HUES48 (cell line): Measurements from ENCODE around the gene SPEM2.
A peak's percentile ranks its signal among the peaks of the same experiment; 100 is the strongest.

Experiments
- H3K27ac ChIP-seq: one replicate; pipeline ENCODE4 v1.7.0; 2013; ENCODE audit warnings: low read depth, low read length, inconsistent platforms
- H3K27me3 ChIP-seq: 2 replicates; pipeline ENCODE4 v1.6.1; 2013; ENCODE audit warnings: mild to moderate bottlenecking, low read length; ENCODE audit not compliant: control insufficient read depth, insufficient read depth
- H3K36me3 ChIP-seq: 2 replicates; pipeline ENCODE4 v1.6.1; 2013; ENCODE audit warnings: low read length; ENCODE audit not compliant: control insufficient read depth, insufficient read depth
- H3K4me1 ChIP-seq: 2 replicates; pipeline ENCODE4 v1.6.1; 2013; ENCODE audit warnings: mild to moderate bottlenecking, low read length; ENCODE audit not compliant: control insufficient read depth, insufficient read depth
- H3K4me3 ChIP-seq: 2 replicates; pipeline ENCODE4 v1.5.1; 2013; ENCODE audit warnings: mild to moderate bottlenecking, low read depth, low read length
- H3K9ac ChIP-seq: 2 replicates; pipeline ENCODE4 v1.6.1; 2013; ENCODE audit warnings: mild to moderate bottlenecking, low read depth, low read length, moderate library complexity
- H3K9me3 ChIP-seq: 2 replicates; pipeline ENCODE4 v1.6.1; 2013; ENCODE audit warnings: low read length; ENCODE audit not compliant: control insufficient read depth, insufficient read depth

SPEM2 gene

DNA sequence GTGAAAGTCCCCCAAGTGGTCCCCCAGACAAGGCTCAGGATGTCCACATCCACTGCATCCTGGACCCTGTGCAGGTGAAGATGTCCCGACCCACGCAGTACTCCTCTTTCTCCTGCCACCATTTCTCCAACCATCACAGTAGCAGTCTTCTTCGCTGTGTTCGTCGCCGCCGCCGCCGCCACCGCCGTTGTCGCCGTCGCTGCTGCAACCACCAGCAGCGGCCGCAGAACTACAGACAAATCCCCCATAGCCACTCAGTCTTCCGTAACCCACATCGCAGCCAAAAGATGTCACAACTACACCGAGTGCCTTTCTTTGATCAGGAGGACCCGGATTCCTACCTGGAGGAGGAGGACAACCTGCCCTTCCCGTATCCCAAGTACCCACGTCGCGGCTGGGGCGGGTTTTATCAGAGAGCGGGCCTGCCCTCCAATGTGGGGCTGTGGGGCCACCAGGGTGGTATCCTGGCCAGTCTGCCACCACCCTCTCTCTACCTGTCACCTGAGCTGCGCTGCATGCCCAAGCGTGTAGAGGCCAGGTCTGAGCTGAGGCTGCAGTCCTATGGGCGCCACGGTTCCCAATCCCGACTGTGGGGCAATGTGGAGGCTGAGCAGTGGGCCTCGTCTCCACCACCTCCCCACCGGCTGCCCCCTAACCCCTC is 917 bp downstream of the SPEM2 start:
- H3K9ac ChIP-seq, result no peak overlapping the region
- H3K4me3 ChIP-seq, result no peak overlapping the region

DNA sequence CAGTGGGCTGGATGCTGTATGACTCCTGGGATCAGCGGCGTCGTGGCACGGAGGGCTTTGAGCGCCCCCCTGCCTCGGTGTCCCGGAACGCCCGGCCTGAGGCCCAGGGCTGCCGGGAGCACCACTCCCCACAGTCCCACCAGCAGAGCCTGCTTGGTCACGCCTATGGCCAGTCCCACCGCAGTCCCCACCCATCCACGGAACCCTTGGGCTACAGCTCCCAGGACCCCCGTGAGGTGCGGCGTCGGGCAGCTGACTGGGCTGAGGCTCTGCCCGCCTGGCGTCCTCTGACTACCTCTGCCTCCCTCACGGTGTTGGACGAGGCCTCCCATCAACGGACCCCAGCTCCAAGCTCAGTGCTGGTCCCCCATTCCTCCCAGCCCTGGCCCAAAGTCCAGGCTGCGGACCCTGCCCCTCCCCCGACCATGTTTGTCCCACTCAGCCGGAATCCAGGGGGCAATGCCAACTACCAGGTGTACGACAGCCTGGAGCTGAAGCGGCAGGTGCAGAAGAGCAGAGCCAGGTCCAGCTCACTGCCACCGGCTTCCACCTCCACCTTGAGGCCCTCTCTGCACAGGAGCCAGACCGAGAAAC is 1.6 kb downstream of the SPEM2 start:
- Histone ChIP-seq H3K27ac (no peak overlapping the region), H3K4me1 (no peaks in the 10 kb centered on the region), H3K4me3 (no peak overlapping the region), H3K36me3 (no peaks in the 10 kb centered on the region), H3K9me3 (no peaks in the 10 kb centered on the region), H3K9ac (no peak overlapping the region), H3K27me3 (no peaks in the 10 kb centered on the region)

More for the DNA sequence above, 917 bp downstream of the SPEM2 start:
- no peaks in the 10 kb centered on the region for H3K27me3 ChIP-seq
- no peak overlapping the region for H3K27ac ChIP-seq
- H3K4me1 ChIP-seq, result no peaks in the 10 kb centered on the region
- H3K9me3 ChIP-seq, result no peaks in the 10 kb centered on the region
- no peaks in the 10 kb centered on the region for H3K36me3 ChIP-seq

DNA sequence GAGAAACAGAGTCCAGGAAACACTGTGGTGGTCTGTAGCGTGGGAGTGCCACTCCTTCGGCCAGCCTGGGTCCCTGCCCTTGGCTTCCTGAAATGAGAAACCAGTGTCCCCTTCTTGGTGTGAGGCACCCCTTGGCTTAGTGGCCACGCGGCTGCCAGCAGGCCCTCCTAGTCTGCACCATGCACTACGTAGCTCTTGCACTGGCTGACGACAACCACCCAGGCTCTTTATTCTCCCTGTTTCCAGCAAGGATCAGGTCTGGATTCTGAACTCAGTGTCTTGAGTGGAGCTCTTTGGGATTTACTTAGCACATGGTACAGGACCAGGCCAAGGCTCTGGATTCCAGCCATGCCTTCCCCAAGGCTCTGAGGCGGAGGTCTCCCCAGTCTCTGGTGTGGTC is 2.1 kb downstream of the SPEM2 start:
- Histone ChIP-seq H3K27ac (no peak overlapping the region), H3K36me3 (no peaks in the 10 kb centered on the region), H3K9me3 (no peaks in the 10 kb centered on the region), H3K4me1 (no peaks in the 10 kb centered on the region), H3K4me3 (no peak overlapping the region), H3K9ac (no peak overlapping the region), H3K27me3 (no peaks in the 10 kb centered on the region)

DNA sequence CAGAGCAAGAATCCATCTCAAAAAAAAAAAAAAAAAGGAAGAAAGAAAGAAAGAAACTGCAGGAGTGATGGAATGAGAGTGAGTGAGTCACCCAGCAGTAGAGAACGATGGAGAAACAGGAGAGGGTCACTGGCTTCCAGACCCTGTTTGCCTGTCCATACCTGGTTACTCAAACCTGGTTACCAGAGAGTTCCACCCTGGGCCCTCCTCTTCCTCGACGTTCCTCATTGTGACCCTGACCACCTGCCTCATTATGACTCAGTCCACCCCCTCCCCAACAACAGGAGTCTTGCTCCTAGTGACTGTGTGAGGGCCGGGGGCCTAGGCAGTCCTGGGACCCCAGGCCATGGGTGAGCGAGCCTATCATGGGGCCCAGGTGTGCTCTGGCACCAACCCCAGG is 3.1 kb downstream of the SPEM2 start, which contains the start of gene SPEM3:
Gene SPEM3, plus strand, starts transcription at position 301 of the 400 bp plus-strand sequence. Its CDS starts 46 bp downstream, at position 347.
- H3K4me1 ChIP-seq, result no peaks in the 10 kb centered on the region
- H3K9ac ChIP-seq, result no peak within 1 kb of the TSS
- no peaks in the 10 kb centered on the region for H3K27me3 ChIP-seq
- H3K9me3 ChIP-seq, result no peaks in the 10 kb centered on the region
- H3K4me3 ChIP-seq, result no peak within 1 kb of the TSS
- no peaks in the 10 kb centered on the region for H3K36me3 ChIP-seq
- H3K27ac ChIP-seq, result no peak within 1 kb of the TSS

DNA sequence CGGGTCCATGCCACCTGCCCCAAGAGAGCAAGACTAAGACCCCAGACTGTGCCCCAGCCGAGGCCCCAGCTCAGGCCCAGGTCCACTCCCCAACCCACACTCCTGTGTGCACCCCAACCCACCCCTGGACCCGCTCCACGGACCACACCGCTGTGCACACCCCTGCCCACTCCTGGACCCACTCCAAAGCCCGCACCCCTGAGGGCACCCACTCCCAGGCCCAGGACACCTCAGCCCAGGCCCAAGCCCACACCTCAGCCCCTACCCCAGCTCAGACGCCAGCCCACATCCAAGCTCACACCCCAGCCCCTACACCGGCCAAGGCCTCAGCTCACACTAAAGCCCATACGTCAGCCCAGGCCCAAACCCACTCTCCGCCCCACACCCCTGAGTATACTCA is 4.3 kb downstream of the SPEM2 start:
- Histone ChIP-seq H3K27me3 (no peaks in the 10 kb centered on the region), H3K36me3 (no peaks in the 10 kb centered on the region), H3K27ac (no peak overlapping the region), H3K4me3 (no peak overlapping the region), H3K9me3 (no peaks in the 10 kb centered on the region), H3K9ac (no peak overlapping the region), H3K4me1 (no peaks in the 10 kb centered on the region)

DNA sequence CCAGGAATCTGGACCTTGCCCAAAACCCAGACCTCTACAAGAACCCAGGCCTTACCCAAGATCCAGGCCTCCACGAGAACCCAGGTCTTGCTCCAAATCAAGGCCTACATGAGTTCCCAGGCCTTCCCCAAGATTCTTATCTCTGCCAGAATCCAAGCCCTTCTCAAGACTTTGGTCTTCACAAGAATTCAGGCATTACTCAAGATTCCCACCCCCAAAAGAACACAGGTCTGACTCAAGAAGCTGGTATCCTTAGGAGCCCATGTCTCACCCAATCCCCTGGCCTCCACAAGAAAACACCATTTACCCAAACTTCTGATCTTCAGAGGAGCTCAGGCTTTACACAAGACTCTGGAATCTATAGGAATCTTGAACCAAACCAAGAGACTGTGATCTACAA is 5.8 kb downstream of the SPEM2 start:
- Histone ChIP-seq H3K9ac (no peak overlapping the region), H3K4me1 (peaks cover 3% of the 10 kb centered on the region; the same call in 1 of the 2 replicates), H3K4me3 (no peak overlapping the region), H3K27ac (no peak overlapping the region), H3K27me3 (no peaks in the 10 kb centered on the region), H3K36me3 (no peaks in the 10 kb centered on the region), H3K9me3 (no peaks in the 10 kb centered on the region)

DNA sequence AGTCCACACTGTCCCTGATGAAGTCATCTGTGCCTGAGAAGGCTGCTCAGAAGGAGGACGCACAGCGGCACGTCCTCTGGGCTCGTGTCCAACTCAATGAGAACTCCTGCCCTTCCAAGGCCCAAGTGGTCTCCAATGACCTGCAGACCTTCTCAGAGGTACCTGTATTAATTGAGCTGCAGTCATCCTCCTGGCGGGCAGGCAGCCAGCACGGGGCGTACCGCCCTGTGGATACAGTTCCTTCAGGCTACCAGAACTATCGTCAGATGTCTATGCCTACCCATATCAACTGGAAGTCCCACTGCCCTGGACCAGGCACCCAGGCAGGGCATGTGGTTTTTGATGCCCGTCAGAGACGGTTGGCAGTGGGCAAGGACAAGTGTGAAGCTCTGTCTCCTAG is 6.9 kb downstream of the SPEM2 start:
- Histone ChIP-seq H3K4me3 (no peak overlapping the region), H3K36me3 (no peaks in the 10 kb centered on the region), H3K27ac (no peak overlapping the region), H3K27me3 (no peaks in the 10 kb centered on the region), H3K9ac (no peak overlapping the region), H3K4me1 (peaks cover 4% of the 10 kb centered on the region; the same call in 1 of the 2 replicates), H3K9me3 (no peaks in the 10 kb centered on the region)

DNA sequence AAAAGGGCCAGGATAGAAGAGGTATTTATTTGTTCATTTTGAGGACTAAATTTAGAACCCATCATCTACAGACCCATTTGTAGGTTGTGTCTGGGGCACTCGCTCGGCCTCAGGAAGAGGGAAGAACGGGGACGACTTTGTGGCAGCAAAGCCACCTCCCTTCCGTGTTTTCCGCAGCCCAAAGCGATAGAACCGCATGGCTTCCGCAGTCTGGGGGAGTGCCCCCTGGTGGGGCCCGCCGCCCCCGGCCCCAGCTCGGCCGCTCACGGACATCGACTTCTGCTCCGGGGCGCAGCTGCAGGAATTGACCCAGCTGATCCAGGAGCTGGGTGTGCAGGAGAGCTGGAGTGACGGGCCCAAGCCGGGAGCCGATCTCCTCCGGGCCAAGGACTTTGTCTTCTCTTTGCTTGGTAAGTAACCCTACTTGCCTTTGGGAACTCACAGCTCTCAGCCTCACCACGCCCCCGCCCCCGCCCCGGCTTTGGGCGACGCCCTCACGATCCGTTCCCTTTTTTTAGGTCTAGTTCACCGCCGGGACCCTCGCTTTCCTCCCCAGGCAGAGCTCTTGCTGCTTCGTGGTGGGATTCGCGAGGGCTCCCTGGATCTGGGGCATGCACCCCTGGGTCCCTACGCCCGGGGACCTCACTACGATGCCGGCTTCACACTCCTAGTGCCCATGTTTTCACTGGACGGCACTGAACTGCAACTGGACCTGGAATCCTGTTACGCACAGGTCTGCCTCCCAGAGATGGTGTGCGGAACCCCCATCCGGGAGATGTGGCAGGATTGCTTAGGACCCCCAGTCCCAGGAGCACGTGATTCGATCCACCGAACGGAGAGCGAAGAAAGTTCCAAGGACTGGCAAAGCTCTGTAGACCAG is 10.5 kb downstream of the SPEM2 start:
- Histone ChIP-seq H3K27ac (peak overlapping the region; percentile 73), H3K36me3 (no peaks in the 10 kb centered on the region), H3K4me3 (peak overlapping the region; percentile 92), H3K9me3 (no peaks in the 10 kb centered on the region), H3K27me3 (peaks cover 24% of the 10 kb centered on the region), H3K9ac (peak overlapping the region; percentile 50), H3K4me1 (peaks cover 19% of the 10 kb centered on the region)

DNA sequence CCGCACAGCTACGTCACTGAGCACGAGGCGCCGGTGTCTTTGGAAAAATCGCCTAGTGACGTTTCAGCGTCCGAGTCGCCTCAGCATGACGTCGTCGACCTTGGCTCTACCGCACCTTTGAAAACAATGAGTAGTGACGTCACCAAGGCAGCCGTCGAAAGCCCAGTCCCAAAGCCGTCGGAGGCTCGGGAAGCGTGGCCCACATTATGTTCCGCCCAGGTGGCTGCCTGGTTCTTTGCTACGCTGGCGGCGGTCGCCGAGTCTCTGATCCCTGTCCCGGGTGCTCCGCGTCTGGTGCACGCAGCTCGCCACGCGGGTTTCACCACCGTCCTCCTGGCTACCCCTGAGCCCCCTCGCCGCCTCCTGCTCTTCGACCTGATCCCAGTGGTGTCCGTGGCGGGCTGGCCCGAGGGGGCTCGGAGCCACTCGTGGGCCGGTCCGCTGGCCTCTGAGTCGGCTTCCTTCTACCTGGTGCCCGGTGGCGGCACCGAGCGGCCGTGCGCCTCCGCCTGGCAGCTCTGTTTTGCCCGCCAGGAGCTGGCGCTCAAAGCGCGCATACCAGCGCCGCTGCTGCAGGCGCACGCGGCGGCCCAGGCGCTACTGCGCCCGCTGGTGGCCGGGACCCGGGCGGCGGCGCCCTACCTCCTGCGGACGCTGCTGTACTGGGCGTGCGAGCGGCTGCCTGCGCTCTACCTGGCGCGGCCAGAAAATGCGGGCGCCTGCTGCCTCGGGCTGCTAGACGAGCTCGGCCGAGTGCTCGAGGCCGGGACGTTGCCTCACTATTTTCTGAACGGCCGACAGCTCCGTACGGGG is 11.3 kb downstream of the SPEM2 start:
- peak overlapping the region; percentile 23 for H3K27ac ChIP-seq
- peak overlapping the region; percentile 92 for H3K4me3 ChIP-seq
- H3K4me1 ChIP-seq, result peaks cover 26% of the 10 kb centered on the region
- peaks cover 24% of the 10 kb centered on the region for H3K27me3 ChIP-seq
- H3K9me3 ChIP-seq, result no peaks in the 10 kb centered on the region
- H3K36me3 ChIP-seq, result no peaks in the 10 kb centered on the region
- peak overlapping the region; percentile 50; the same call in 1 of the 2 replicates for H3K9ac ChIP-seq

DNA sequence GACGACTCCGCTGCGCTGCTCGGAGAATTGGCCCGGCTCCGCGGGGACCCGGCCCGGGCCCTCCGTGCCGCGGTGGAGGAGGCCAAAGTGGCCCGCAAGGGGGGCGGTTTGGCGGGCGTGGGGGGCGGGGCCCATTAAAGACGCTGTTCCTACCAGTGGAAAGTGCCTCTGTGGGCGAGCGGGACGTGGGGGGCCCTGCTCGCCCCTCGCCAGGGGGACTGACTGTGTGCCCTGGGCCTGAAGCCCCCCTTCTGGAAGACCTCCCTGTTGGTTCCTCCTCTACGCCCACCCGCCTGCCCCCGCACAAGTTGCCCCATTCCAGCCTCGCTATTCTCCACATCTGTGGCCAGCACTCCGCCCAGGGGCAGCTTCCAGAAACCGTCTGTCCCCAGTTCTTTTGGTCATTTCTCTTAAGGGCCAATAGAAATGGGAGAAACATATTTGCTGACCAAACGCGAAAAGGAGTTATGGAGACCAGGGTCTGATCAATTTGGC is 12.0 kb downstream of the SPEM2 start:
- H3K27ac ChIP-seq, result no peak overlapping the region
- no peak overlapping the region for H3K9ac ChIP-seq
- no peaks in the 10 kb centered on the region for H3K36me3 ChIP-seq
- H3K4me3 ChIP-seq, result peak overlapping the region; percentile 92
- no peaks in the 10 kb centered on the region for H3K9me3 ChIP-seq
- peaks cover 26% of the 10 kb centered on the region for H3K4me1 ChIP-seq
- H3K27me3 ChIP-seq, result peaks cover 24% of the 10 kb centered on the region
